Heart right ventricle (tissue), 16 donors: ENCODE measurements around the gene ST6GAL2. TPM values are rescaled to one million over a fixed set of nuclear protein-coding genes. Genes with fewer than 3 reads are reported as not detected.
A peak's percentile ranks its signal among the peaks of the same experiment; 100 is the strongest.

Source experiments
- ATAC-seq, 8 donors: fragments of 200-7000 bp; cut with Tn5 transposase; one replicate each; pipeline ENCODE4 v1.9.1; 2020; ENCODE audit warnings: mild to moderate bottlenecking in 8 of 8, moderate library complexity in 8 of 8, moderate number of reproducible peaks in 1 of 8
- DNase-seq, 2 donors: peaks; one replicate each; pipeline ENCODE4 v3.0.0-alpha.2; 2020
- H3K27ac ChIP-seq, 10 donors: fragments of 200-600 bp; sonication (generic) in 2 of 10; one replicate each; pipeline versions ENCODE4 v1.5.0 to v1.8.0; 2020 to 2022; ENCODE audit warnings: mild to moderate bottlenecking in 3 of 10
- H3K27me3 ChIP-seq, 7 donors: fragments of 200-600 bp; one replicate each; pipeline ENCODE4 v1.8.0; 2021 to 2022; ENCODE audit warnings: mild to moderate bottlenecking in 2 of 7
- H3K36me3 ChIP-seq, 9 donors: fragments of 200-600 bp; sonication (generic) in 1 of 9; one replicate each; pipeline versions ENCODE4 v1.5.0 to v1.8.0; 2020 to 2022; ENCODE audit warnings: mild to moderate bottlenecking in 2 of 9
- H3K4me1 ChIP-seq, 9 donors: fragments of 200-600 bp; sonication (generic) in 1 of 9; one replicate each; pipeline versions ENCODE4 v1.5.0 to v1.8.0; 2020 to 2022; ENCODE audit warnings: mild to moderate bottlenecking in 4 of 9
- H3K4me3 ChIP-seq, 10 donors: fragments of 200-600 bp; sonication (generic) in 2 of 10; one replicate each; pipeline versions ENCODE4 v1.5.0 to v1.8.0; 2020 to 2022; ENCODE audit warnings: mild to moderate bottlenecking in 7 of 10, moderate library complexity in 2 of 10
- H3K9me3 ChIP-seq, 11 donors: fragments of 200-600 bp in 10 of 11; sonication (generic) in 2 of 11; one replicate each; pipeline versions ENCODE4 v1.5.0 to v1.8.0; 2013 to 2022; ENCODE audit warnings: mild to moderate bottlenecking in 2 of 11, control low read depth in 1 of 11, moderate library complexity in 1 of 11
- WGBS, 2 donors: extraction: QIAGEN DNeasy Blood & Tissue Kit; methylation state at CpG; one replicate each; pipeline ENCODE4 v1.1.7; 2013; ENCODE audit warnings: inconsistent platforms in 1 of 2; 5-methylcytosine and 5-hydroxymethylcytosine counted together
- intact Hi-C, 10 donors: fragments of 100-400 bp; cut with DNase I; formaldehyde crosslinking; loops; one replicate each; pipeline versions ENCODE4 v1.11.1 to v1.14.2; 2022
- polyA plus RNA-seq, 2 donors: library from polyadenylated mRNA; stranded (reverse); fragments of 200-250 nt; gene quantifications; one replicate each; pipeline ENCODE4 v1.2.3, GENCODE V29; 2013
- total RNA-seq, 10 donors: library from RNA; stranded (reverse); fragmentation: NEBNext Ultra II Directional in 3 of 10; extraction: Animal tissue kit (Norgen Biotek cat#: 25700) in 3 of 10; gene quantifications; one replicate each; pipeline versions ENCODE4 v1.2.1 to v1.2.4, GENCODE V29; 2021 to 2023
- TF ChIP-seq, protein P1 (sequence below), 9 donors: fragments of 200-600 bp; sonication (generic) in 2 of 9; IDR thresholded peaks; one replicate each; pipeline versions ENCODE4 v1.5.0 to v1.8.0; 2021 to 2022; ENCODE audit warnings: antibody characterized with exemption in 9 of 9, mild to moderate bottlenecking in 5 of 9, moderate library complexity in 1 of 9
- donor health status: Arrhythmogenic right ventricular cardiomyopathy.
- donor health status: ischemic (EF 13 %, LVEDD 7.1; RV severe dilation, severe dysfunction).
- donor health status: healthy with polysubstance abuse.
- donor health status: DM: no; HTN: yes; CAD: no.
- donor health status: DM: no; HTN: no; CAD: no.
- donor health status: ischemic (EF 25% LVEDD 6.9; RV normal size, moderate dysfunction).
- donor health status: ischemic (EF 25% LVEDD 5.7; RV mildly dilated, moderate dysfunction).
- donor health status: healthy.
- donor health status: DM: yes; HTN: yes; CAD: no.
- donor health status: Ischemic cardiomyopathy.
- donor health status: ischemic (EF 35%, LVEDD 5.7; RV mildly dilated, moderate dysfunction).
- donor health status: nonischemic (EF 11% LVEDD 7.7; RV severe dilation, severe dysfunction).
- donor health status: DM: yes; HTN: yes; CAD: no.
- donor health status: PGD.
- donor health status: ischemic (EF 29% LVEDD 5.4; RV normal size, mild dysfunction).
- donor health status: nonischemic (EF 23%, LVEDD 6.1; RV moderate dilation, normal function).

ST6GAL2 gene
- total and polyA plus RNA-seq, 12 donors: 0.12 to 0.72 (median 0.22) TPM

- H3K27me3 ChIP-seq: peaks cover 0 to 3% (median 0%) of the 10 kb centered on the region in 7 donors
- WGBS, 2 donors: 85 to 99% methylated on average over 2 of the region's 2 CpGs
- intact Hi-C loops: no loop called here
- no peak overlapping the region for H3K27ac ChIP-seq
- DNase-seq (no peak), ATAC-seq (no peak)
- no peak overlapping the region for H3K4me3 ChIP-seq
- H3K9me3 ChIP-seq: peaks cover 0 to 15% (median 0%) of the 10 kb centered on the region in 11 donors
- no peaks in the 10 kb centered on the region for H3K36me3 ChIP-seq
- TF ChIP-seq, protein P1, sequence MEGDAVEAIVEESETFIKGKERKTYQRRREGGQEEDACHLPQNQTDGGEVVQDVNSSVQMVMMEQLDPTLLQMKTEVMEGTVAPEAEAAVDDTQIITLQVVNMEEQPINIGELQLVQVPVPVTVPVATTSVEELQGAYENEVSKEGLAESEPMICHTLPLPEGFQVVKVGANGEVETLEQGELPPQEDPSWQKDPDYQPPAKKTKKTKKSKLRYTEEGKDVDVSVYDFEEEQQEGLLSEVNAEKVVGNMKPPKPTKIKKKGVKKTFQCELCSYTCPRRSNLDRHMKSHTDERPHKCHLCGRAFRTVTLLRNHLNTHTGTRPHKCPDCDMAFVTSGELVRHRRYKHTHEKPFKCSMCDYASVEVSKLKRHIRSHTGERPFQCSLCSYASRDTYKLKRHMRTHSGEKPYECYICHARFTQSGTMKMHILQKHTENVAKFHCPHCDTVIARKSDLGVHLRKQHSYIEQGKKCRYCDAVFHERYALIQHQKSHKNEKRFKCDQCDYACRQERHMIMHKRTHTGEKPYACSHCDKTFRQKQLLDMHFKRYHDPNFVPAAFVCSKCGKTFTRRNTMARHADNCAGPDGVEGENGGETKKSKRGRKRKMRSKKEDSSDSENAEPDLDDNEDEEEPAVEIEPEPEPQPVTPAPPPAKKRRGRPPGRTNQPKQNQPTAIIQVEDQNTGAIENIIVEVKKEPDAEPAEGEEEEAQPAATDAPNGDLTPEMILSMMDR (IDR thresholded peaks at IDR 0.05): no peak
- H3K4me1 ChIP-seq: no peaks in the 10 kb centered on the region
Observed at GRCh38 chr2:106770986-106771385, 115.0 kb downstream of the ST6GAL2 start.

DNA sequence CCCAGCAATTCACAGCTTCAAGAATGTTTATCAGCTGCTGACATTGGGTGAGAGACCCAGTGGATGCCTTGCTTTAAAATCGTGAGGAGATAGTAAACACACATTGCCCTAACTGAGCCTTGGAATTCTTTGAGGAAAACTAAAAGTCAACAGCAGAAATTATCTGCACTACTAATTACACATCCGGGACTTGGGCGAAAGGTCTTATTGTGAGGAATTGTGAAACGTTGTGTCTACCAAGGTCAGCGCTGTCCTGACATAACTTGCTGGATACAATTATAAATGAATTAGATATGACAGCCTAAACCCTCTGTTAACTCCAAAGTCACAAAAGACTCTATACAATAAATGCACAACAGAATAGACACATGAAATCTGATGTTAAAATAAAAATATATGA, 121.4 kb downstream of the ST6GAL2 start:
- Histone ChIP-seq H3K36me3 (no peaks in the 10 kb centered on the region), H3K27me3 (no peaks in the 10 kb centered on the region), H3K4me3 (no peak overlapping the region), H3K4me1 (peaks cover 0 to 1% (median 0%) of the 10 kb centered on the region in 9 donors), H3K9me3 (peaks cover 0 to 2% (median 0%) of the 10 kb centered on the region in 11 donors), H3K27ac (no peak overlapping the region)
- WGBS, 2 donors: 49 to 68% methylated on average over 5 of the region's 5 CpGs
- ATAC-seq (no peak), DNase-seq (no peak)
- intact Hi-C loops: no loop called here
- TF ChIP-seq, protein P1 (IDR thresholded peaks at IDR 0.05): no peak

DNA sequence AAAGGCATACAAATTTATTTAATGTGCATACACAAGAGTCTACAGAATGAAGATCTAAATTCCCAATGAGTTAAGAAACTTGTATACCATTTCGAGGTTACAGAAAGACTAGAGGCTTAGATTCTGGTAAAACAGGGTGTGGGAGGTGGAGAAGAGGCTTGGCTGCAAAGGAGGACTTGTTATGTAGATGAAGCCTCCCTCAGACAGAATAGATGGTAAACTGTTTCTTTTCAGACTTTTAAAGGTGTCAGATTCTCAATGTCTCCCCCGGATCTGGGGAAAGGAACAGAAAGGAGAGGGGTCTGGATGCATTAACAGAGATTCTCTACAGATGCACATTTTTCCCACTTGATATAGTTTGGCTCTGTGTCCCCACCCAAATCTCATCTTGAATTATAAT, 126.0 kb downstream of the ST6GAL2 start:
- Histone ChIP-seq H3K27me3 (no peaks in the 10 kb centered on the region), H3K36me3 (no peaks in the 10 kb centered on the region), H3K27ac (no peak overlapping the region), H3K4me3 (no peak overlapping the region), H3K9me3 (peaks cover 0 to 2% (median 0%) of the 10 kb centered on the region in 11 donors), H3K4me1 (peaks cover 0 to 5% (median 0%) of the 10 kb centered on the region in 9 donors)
- DNase-seq (no peak), ATAC-seq (no peak)
- TF ChIP-seq, protein P1 (IDR thresholded peaks at IDR 0.05): no peak
- intact Hi-C loops: no loop called here
- 62 to 68% methylated on average over 2 of the region's 2 CpGs for WGBS, 2 donors

GRCh38 chr2:106758901-106759497, 127.0 kb downstream of the ST6GAL2 start:
- TF ChIP-seq, protein P1 (IDR thresholded peaks at IDR 0.05): no peak
- Histone ChIP-seq H3K27ac (peak overlapping the region in 1 of 10 donors; percentile 34), H3K4me1 (peaks cover 0 to 5% (median 0%) of the 10 kb centered on the region in 9 donors), H3K9me3 (peaks cover 0 to 2% (median 0%) of the 10 kb centered on the region in 11 donors), H3K4me3 (no peak overlapping the region), H3K36me3 (no peaks in the 10 kb centered on the region), H3K27me3 (no peaks in the 10 kb centered on the region)
- intact Hi-C loops: no loop called here
- DNase-seq (no peak), ATAC-seq (peak in 5 of 8 donors; percentile 33 to 89 (median 59))
- 69 to 83% methylated on average over 1 of the region's 1 CpG for WGBS, 2 donors
